ENCODE data around the gene TMEM115. TPM values are rescaled to one million over a fixed set of nuclear protein-coding genes. Genes with fewer than 3 reads are reported as not detected.

TMEM115 gene
- total and polyA plus RNA-seq, 2 of the 4 experiments (the other 2 are of a cell fraction) = 35.3 to 47.3 TPM

GRCh38 chr3:50317300-50317699 is 42.0 kb downstream of the TMEM115 start (continued):
- no peak for TF ChIP-seq ELK1 (IDR thresholded peaks at IDR 0.05; ENCODE audit: borderline replicate concordance, low read depth, low read length)

GRCh38 chr3:50316657-50317242 is 42.6 kb downstream of the TMEM115 start:
- Histone ChIP-seq H3K4me3 (ENCODE audit: insufficient read depth, low read depth, low read length) (no peak overlapping the region), H4K5ac (ENCODE audit: low read depth, low read length) (no peak overlapping the region), H3K27ac (ENCODE audit: insufficient read depth, low read length) (no peak overlapping the region), H2AK5ac (ENCODE audit: low read depth, low read length) (no peak overlapping the region), H2BK120ac (ENCODE audit: low read depth, low read length) (no peak overlapping the region), H3K4ac (ENCODE audit: low read depth, low read length) (no peak overlapping the region; the same call in 1 of the 2 replicates), H3K36me3 (ENCODE audit: control insufficient read depth, insufficient read depth, low read length) (peaks cover 38% of the 10 kb centered on the region), H3K4me2 (ENCODE audit: low read depth, low read length) (no peak overlapping the region), H4K91ac (ENCODE audit: insufficient read depth, low read depth, low read length) (no peak overlapping the region), H2BK20ac (ENCODE audit: low read depth, low read length) (no peak overlapping the region), H3K14ac (replicated peaks; ENCODE audit: low read depth, low read length) (no peak overlapping the region), H4K8ac (ENCODE audit: low read depth in 2 of 2, low read length in 2 of 2) (no peak overlapping the region), H3K56ac (ENCODE audit: extremely low read depth, insufficient read depth, low read length) (no peak overlapping the region), H3K9me1 (ENCODE audit: insufficient read depth, low read length) (peaks cover 23% of the 10 kb centered on the region), H3K4me1 (ENCODE audit: control insufficient read depth, insufficient read depth, low read length) (peaks cover 16% of the 10 kb centered on the region), H3K23ac (ENCODE audit: low read depth, low read length) (no peak overlapping the region), H3K79me1 (ENCODE audit: low read depth in 1 of 2, low read length in 2 of 2) (peaks cover 29 to 51% of the 10 kb centered on the region in 2 experiments), H2BK5ac (ENCODE audit: low read depth, low read length, poor library complexity, severe bottlenecking) (no peak overlapping the region), H4K20me1 (ENCODE audit: insufficient read depth, low read length) (0 out of 2 replicates have a peak, but pooled peaks cover 18% of the 10 kb centered on the region), H3K18ac (ENCODE audit: low read depth, low read length) (no peak overlapping the region), H2AK9ac (replicated peaks; ENCODE audit: low read depth, low read length, poor library complexity) (peak overlapping the region; percentile 68), H3K9me3 (ENCODE audit: control insufficient read depth, insufficient read depth, low read length) (no peaks in the 10 kb centered on the region), H2BK15ac (ENCODE audit: low read depth, low read length) (no peak overlapping the region), H3K9ac (ENCODE audit: low read depth, low read length) (no peak overlapping the region), H2AFZ (replicated peaks; ENCODE audit: low read length, poor library complexity) (no peak overlapping the region), H3K27me3 (ENCODE audit: control insufficient read depth, insufficient read depth, low read length) (no peaks in the 10 kb centered on the region)
- DNase-seq (peak; percentile 28), ATAC-seq (ENCODE audit: low read depth) (no peak)
- dilution Hi-C loops (cut with HindIII; ENCODE audit: low sequenced_read_pairs, unreplicated experiment) = no loop called here
- in situ Hi-C loops (cut with MboI; ENCODE audit: low sequenced_read_pairs) = no loop called here
- TF ChIP-seq RCOR1 (IDR thresholded peaks at IDR 0.05; ENCODE audit: insufficient replicate concordance, low read length) (no peak), CEBPB (IDR thresholded peaks at IDR 0.05; ENCODE audit: low read depth, low read length) (no peak), MAFK (IDR thresholded peaks at IDR 0.05; ENCODE audit: low read depth, low read length) (no peak), ELK1 (IDR thresholded peaks at IDR 0.05; ENCODE audit: borderline replicate concordance, low read depth, low read length) (no peak), FOS (IDR thresholded peaks at IDR 0.05; ENCODE audit: low read depth, low read length) (0 out of 2 replicates have a peak, but pooled peaks have one; percentile 5), MXI1 (IDR thresholded peaks at IDR 0.05; ENCODE audit: borderline replicate concordance, low read depth, low read length) (no peak), POLR2A (IDR thresholded peaks at IDR 0.05; ENCODE audit: low read depth, low read length) (no peak)
- TF ChIP-seq, protein P1, sequence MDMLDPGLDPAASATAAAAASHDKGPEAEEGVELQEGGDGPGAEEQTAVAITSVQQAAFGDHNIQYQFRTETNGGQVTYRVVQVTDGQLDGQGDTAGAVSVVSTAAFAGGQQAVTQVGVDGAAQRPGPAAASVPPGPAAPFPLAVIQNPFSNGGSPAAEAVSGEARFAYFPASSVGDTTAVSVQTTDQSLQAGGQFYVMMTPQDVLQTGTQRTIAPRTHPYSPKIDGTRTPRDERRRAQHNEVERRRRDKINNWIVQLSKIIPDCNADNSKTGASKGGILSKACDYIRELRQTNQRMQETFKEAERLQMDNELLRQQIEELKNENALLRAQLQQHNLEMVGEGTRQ (IDR thresholded peaks at IDR 0.05; ENCODE audit: low read depth, low read length) = no peak
- POLR2A ChIA-PET (ENCODE audit: unreplicated experiment) = no interaction called here
- intact Hi-C loops (cut with micrococcal nuclease) = no loop called here
- CTCF ChIA-PET = no interaction called here
- no CpG with 5 or more reads among the region's 9 CpGs for WGBS, 2 experiments (ENCODE audit: extremely low coverage in 2 of 2, insufficient read length in 1 of 2)
- no TSS peak for BruUV-seq (replicated peaks)
